Cardiac muscle cell (in vitro differentiated cells and primary cell): ENCODE results near the gene ERICH4. TPM values are rescaled to one million over a fixed set of nuclear protein-coding genes. Genes with fewer than 3 reads are reported as not detected.
A peak's percentile ranks its signal among the peaks of the same experiment; 100 is the strongest.
"Not testable (repeated sequence)": the region's sequence is repeated elsewhere in the genome, so short reads cannot be mapped to it uniquely, and the experiment has no call there.

Experiments
- DNase-seq, 2 donors: peaks; one replicate each; pipeline versions ENCODE4 v3.0.0 to v3.0.0-alpha.2; 2010 to 2017; ENCODE audit warnings: low read depth in 1 of 2, low spot score in 1 of 2
- H3K27ac ChIP-seq: fragments of 200-600 bp; sonication (generic); 2 replicates; pipeline ENCODE4 v1.5.1; 2016
- H3K27me3 ChIP-seq: fragments of 200-600 bp; sonication (generic); 2 replicates; pipeline ENCODE4 v1.6.0; 2016; ENCODE audit warnings: control low read depth
- H3K36me3 ChIP-seq: fragments of 200-600 bp; sonication (generic); 2 replicates; pipeline ENCODE4 v1.5.1; 2016; ENCODE audit warnings: control low read depth
- H3K4me1 ChIP-seq: fragments of 200-600 bp; sonication (generic); 2 replicates; pipeline ENCODE4 v1.8.1; 2017; ENCODE audit warnings: low read depth, mild to moderate bottlenecking, mixed run types
- H3K4me3 ChIP-seq: fragments of 200-600 bp; sonication (generic); 2 replicates; pipeline ENCODE4 v1.5.1; 2016; ENCODE audit warnings: mild to moderate bottlenecking
- H3K9me3 ChIP-seq: fragments of 200-600 bp; sonication (generic); 2 replicates; pipeline ENCODE4 v1.5.1; 2017; ENCODE audit warnings: low read depth, mild to moderate bottlenecking, control low read depth
- polyA plus RNA-seq: library from polyadenylated mRNA; unstranded; fragments of >200 nt; fragmentation: Nextera tagmentation; extraction: Ambion mirVana; gene quantifications from 2 replicates; pipeline ENCODE4 v1.2.1, GENCODE V29; 2016
- total RNA-seq: library from RNA; depleted of rRNA; stranded (reverse); fragments of >200 nt; gene quantifications from 2 replicates; pipeline ENCODE4 v1.2.3, GENCODE V29; 2016
- TF ChIP-seq, protein P1 (sequence below): IDR thresholded peaks from 2 replicates; pipeline ENCODE4 v1.5.1; 2012; ENCODE audit warnings: low read depth, mild to moderate bottlenecking, low read length

ERICH4 gene
- total and polyA plus RNA-seq, 2 experiments from 2014 or later, result not detected

GRCh38 chr19:41433171-41433570 lies 9.8 kb upstream of the ERICH4 start:
- Histone ChIP-seq H3K27ac (peak overlapping the region; percentile 99), H3K27me3 (no peaks in the 10 kb centered on the region), H3K4me3 (no peak overlapping the region), H3K9me3 (no peaks in the 10 kb centered on the region), H3K4me1 (peaks cover 35% of the 10 kb centered on the region), H3K36me3 (peaks cover 5% of the 10 kb centered on the region)
- TF ChIP-seq, protein P1, sequence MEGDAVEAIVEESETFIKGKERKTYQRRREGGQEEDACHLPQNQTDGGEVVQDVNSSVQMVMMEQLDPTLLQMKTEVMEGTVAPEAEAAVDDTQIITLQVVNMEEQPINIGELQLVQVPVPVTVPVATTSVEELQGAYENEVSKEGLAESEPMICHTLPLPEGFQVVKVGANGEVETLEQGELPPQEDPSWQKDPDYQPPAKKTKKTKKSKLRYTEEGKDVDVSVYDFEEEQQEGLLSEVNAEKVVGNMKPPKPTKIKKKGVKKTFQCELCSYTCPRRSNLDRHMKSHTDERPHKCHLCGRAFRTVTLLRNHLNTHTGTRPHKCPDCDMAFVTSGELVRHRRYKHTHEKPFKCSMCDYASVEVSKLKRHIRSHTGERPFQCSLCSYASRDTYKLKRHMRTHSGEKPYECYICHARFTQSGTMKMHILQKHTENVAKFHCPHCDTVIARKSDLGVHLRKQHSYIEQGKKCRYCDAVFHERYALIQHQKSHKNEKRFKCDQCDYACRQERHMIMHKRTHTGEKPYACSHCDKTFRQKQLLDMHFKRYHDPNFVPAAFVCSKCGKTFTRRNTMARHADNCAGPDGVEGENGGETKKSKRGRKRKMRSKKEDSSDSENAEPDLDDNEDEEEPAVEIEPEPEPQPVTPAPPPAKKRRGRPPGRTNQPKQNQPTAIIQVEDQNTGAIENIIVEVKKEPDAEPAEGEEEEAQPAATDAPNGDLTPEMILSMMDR, result no peak
- DNase-seq, result no peak

GRCh38 chr19:41434450-41434849 lies 8.5 kb upstream of the ERICH4 start:
- Histone ChIP-seq H3K27ac (peak overlapping the region; percentile 99), H3K27me3 (no peaks in the 10 kb centered on the region), H3K4me1 (peaks cover 30% of the 10 kb centered on the region), H3K9me3 (no peaks in the 10 kb centered on the region), H3K4me3 (no peak overlapping the region), H3K36me3 (peaks cover 5% of the 10 kb centered on the region)
- no peak for DNase-seq
- TF ChIP-seq, protein P1, result no peak

- not testable (repeated sequence) for H3K27me3 ChIP-seq, DNase-seq, H3K27ac ChIP-seq, H3K36me3 ChIP-seq, H3K4me3 ChIP-seq, H3K9me3 ChIP-seq
- peaks cover 30% of the 10 kb centered on the region for H3K4me1 ChIP-seq
These were observed 7.6 kb upstream of the ERICH4 start for GRCh38 chr19:41435376-41435775.

DNA sequence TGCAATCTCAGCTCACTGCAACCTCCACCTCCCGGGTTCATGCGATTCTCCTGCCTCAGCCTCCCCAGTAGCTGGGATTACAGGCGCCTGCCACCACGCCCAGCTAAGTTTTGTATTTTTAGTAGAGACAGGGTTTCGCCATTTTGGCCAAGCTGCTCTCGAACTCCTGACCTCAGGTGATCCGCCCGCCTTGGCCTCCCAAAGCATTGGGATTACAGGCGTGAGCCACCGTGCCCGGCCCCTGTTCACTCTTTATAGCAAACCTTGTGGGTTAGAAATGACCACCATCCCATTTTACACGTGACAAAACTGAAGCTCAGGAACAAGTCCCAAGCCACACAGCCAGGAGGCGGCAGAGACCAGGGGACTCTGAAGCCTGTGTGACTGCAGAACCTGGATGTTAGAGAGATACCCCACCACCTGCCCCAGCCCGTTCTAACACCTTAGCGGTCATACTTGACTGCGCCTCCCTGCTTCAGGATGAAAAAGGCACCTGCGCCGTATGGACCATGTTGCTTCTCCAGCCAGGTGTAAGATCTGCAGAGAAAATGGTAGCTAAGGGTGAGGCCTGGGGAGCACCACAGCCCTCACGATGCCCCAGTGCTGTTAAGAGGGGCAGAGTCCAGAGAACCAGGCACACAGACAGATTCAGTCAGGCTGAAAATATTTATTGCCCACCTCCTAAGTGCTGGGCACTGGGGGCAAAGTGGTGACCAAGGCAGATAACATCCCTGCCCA lies 6.9 kb upstream of the ERICH4 start:
- Histone ChIP-seq H3K9me3 (no peaks in the 10 kb centered on the region), H3K36me3 (peaks cover 5% of the 10 kb centered on the region), H3K27ac (no peak overlapping the region), H3K4me1 (peaks cover 26% of the 10 kb centered on the region), H3K27me3 (no peaks in the 10 kb centered on the region), H3K4me3 (no peak overlapping the region)
- DNase-seq, result no peak
- TF ChIP-seq, protein P1, result no peak

DNA sequence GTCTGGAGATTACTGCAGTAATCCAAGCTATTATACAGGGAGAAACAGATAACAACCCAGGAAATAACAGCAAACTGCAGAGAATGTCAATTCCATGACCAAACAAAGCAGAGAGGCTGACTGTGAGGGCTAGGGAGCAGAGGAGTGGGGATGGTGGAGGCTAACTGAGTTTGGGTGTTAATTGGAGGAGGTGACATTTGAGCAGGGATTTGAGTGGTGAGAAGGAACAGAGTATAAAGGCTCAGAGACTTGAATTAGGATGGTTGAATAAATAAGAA lies 6.3 kb upstream of the ERICH4 start:
- DNase-seq, result no peak
- TF ChIP-seq, protein P1, result no peak
- peaks cover 21% of the 10 kb centered on the region for H3K4me1 ChIP-seq
- peaks cover 5% of the 10 kb centered on the region for H3K36me3 ChIP-seq
- no peaks in the 10 kb centered on the region for H3K9me3 ChIP-seq
- no peak overlapping the region for H3K27ac ChIP-seq
- H3K27me3 ChIP-seq, result no peaks in the 10 kb centered on the region
- H3K4me3 ChIP-seq, result no peak overlapping the region

- peaks cover 9% of the 10 kb centered on the region for H3K4me1 ChIP-seq
- peaks cover 2% of the 10 kb centered on the region for H3K36me3 ChIP-seq
- H3K9me3 ChIP-seq, result no peaks in the 10 kb centered on the region
- no peak overlapping the region for H3K4me3 ChIP-seq
- TF ChIP-seq, protein P1, result no peak
- H3K27me3 ChIP-seq, result no peaks in the 10 kb centered on the region
- H3K27ac ChIP-seq, result no peak overlapping the region
- DNase-seq, result no peak
These were observed 4.9 kb upstream of the ERICH4 start for GRCh38 chr19:41437944-41438574.
